CD4-positive, alpha-beta memory T cell (primary cell): Measurements from ENCODE around the gene CBLC. TPM values are rescaled to one million over a fixed set of nuclear protein-coding genes. Genes with fewer than 3 reads are reported as not detected.
A peak's percentile ranks its signal among the peaks of the same experiment; 100 is the strongest.
"Not testable (repeated sequence)": the region's sequence is repeated elsewhere in the genome, so short reads cannot be mapped to it uniquely, and the experiment has no call there.

ENCODE experiments used
- CTCF ChIA-PET: fragments of 350-600 bp; sonication (Branson Sonifier 250); formaldehyde crosslinking; loops from one replicate; lab custom pipeline; 2021; ENCODE audit warnings: inconsistent platforms; ENCODE audit not compliant: partially characterized antibody; lab: Charles Lee
- POLR2A ChIA-PET: fragments of 350-600 bp; sonication (Branson Sonifier 250); formaldehyde crosslinking; loops from one replicate; lab custom pipeline; 2021; ENCODE audit not compliant: partially characterized antibody; lab: Charles Lee
- DNase-seq, 5 donors: peaks; one replicate each; pipeline versions ENCODE4 v3.0.0 to v3.0.0-alpha.2; 2020 to 2022; ENCODE audit warnings: mixed read lengths in 1 of 5
- H3K27ac ChIP-seq: one replicate; pipeline ENCODE4 v1.7.0; 2013; ENCODE audit warnings: low read depth, low read length
- H3K27me3 ChIP-seq: 2 replicates; pipeline ENCODE4 v1.7.0; 2013; ENCODE audit warnings: mild to moderate bottlenecking, low read length, moderate library complexity; ENCODE audit not compliant: insufficient read depth
- H3K36me3 ChIP-seq: 2 replicates; pipeline ENCODE4 v1.7.0; 2013; ENCODE audit warnings: mild to moderate bottlenecking, low read length, moderate library complexity; ENCODE audit not compliant: insufficient read depth
- H3K4me1 ChIP-seq: 2 replicates; pipeline ENCODE4 v1.7.0; 2013; ENCODE audit warnings: mild to moderate bottlenecking, low read length, moderate library complexity; ENCODE audit not compliant: insufficient read depth
- H3K4me3 ChIP-seq, 2 donors: one replicate each; pipeline ENCODE4 v1.7.0; 2013; ENCODE audit warnings: low read length in 2 of 2, mild to moderate bottlenecking in 1 of 2
- H3K9me3 ChIP-seq, 2 donors: one replicate each; pipeline ENCODE4 v1.7.0; 2013; ENCODE audit warnings: low read length in 2 of 2, control low read depth in 1 of 2; ENCODE audit not compliant: control insufficient read depth in 1 of 2
- H3K27ac Mint-ChIP-seq, 7 donors: one replicate each; pipeline ENCODE4 v1.8.0; 2020 to 2021; ENCODE audit warnings: mixed read lengths in 7 of 7, mild to moderate bottlenecking in 6 of 7, inconsistent platforms in 3 of 7, moderate library complexity in 3 of 7
- H3K27me3 Mint-ChIP-seq, 2 donors: one replicate each; pipeline ENCODE4 v1.8.0; 2020 to 2021; ENCODE audit warnings: mixed read lengths in 2 of 2
- H3K36me3 Mint-ChIP-seq, 2 donors: one replicate each; pipeline ENCODE4 v1.8.0; 2020 to 2021; ENCODE audit warnings: mixed read lengths in 2 of 2, inconsistent platforms in 1 of 2, mild to moderate bottlenecking in 1 of 2
- H3K4me1 Mint-ChIP-seq, 4 donors: one replicate each; pipeline ENCODE4 v1.8.0; 2020 to 2021; ENCODE audit warnings: mixed read lengths in 4 of 4, mild to moderate bottlenecking in 1 of 4
- H3K4me3 Mint-ChIP-seq, 8 donors: one replicate each; pipeline ENCODE4 v1.8.0; 2020 to 2021; ENCODE audit warnings: mixed read lengths in 8 of 8, mild to moderate bottlenecking in 7 of 8, moderate library complexity in 6 of 8, inconsistent platforms in 3 of 8
- H3K9me3 Mint-ChIP-seq, 8 donors: one replicate each; pipeline ENCODE4 v1.8.0; 2020 to 2021; ENCODE audit warnings: mixed read lengths in 8 of 8, mild to moderate bottlenecking in 5 of 8, inconsistent platforms in 3 of 8, moderate library complexity in 1 of 8
- intact Hi-C: fragments of 100-400 bp; cut with micrococcal nuclease; formaldehyde crosslinking; loops from one replicate; pipeline ENCODE4 v1.15.1; 2023
- polyA plus RNA-seq, 2 donors: library from polyadenylated mRNA; unstranded; fragments of 300-500 nt; fragmentation: Illumina TruSeq; gene quantifications; one replicate each; pipeline ENCODE4 v1.2.3, GENCODE V29; 2021
- total RNA-seq, 2 experiments: library from RNA; stranded (reverse); gene quantifications; one replicate each; pipeline ENCODE4 v1.2.3, GENCODE V29; 2021

CBLC gene
- total and polyA plus RNA-seq, 4 experiments from 2014 or later, result not detected

GRCh38 chr19:44775676-44776240 is 1.9 kb upstream of the CBLC start:
- H3K9me3 Mint-ChIP-seq, result no peaks in the 10 kb centered on the region
- intact Hi-C loops, result no loop called here
- CTCF ChIA-PET, result interaction anchor here (0.7 to 17.0 kb wide), 3 partner anchors 9 to 49 kb away, joined by 3 to 545 read pairs (median 26); no protein-coding TSS in a partner anchor
- H3K36me3 Mint-ChIP-seq, result no peaks in the 10 kb centered on the region
- POLR2A ChIA-PET, result no interaction called here
- peaks cover 2 to 3% (median 3%) of the 10 kb centered on the region in 4 donors for H3K4me1 Mint-ChIP-seq
- peaks cover 0 to 3% of the 10 kb centered on the region in 2 donors for H3K27me3 Mint-ChIP-seq
- H3K36me3 ChIP-seq, result no peaks in the 10 kb centered on the region
- H3K4me3 ChIP-seq, result no peak overlapping the region
- no peak overlapping the region for H3K4me3 Mint-ChIP-seq
- no peaks in the 10 kb centered on the region for H3K9me3 ChIP-seq
- no peak overlapping the region for H3K27ac Mint-ChIP-seq
- H3K27me3 ChIP-seq, result no peaks in the 10 kb centered on the region
- H3K4me1 ChIP-seq, result peaks cover 3% of the 10 kb centered on the region
- no peak for DNase-seq
- H3K27ac ChIP-seq, result no peak overlapping the region

DNA sequence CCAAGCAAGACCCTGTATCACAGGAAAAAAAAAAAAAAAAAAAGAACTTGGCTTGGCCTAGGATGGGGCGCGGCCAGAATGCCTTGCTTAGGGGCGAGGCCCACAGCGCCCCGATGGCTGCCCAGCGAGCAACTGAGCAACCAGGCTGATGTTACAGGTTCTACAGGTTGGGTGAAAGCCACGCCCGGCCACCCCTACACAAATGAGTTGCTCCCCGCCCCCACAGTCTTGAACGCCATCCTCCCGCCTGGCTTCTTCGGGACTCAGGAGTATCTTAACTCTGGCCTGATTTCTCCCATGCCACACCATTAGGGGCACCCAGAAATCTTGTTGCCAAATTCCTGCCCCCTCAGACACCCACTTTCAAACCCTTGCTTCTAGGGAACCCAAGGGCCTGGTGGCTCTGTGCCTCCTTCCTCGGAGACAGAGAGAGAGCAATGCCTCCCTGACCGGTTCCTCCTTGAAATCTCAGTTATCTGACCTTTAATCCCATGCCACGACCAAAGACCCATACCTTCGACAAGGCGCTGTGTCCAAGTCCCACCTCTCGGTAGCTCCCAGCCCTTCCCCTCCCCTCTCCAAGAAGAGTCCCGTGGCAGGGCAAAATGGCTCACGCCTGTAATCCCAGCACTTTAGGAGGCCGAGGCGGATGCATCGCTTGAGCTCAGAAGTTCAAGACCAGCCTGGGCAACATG is 1.1 kb upstream of the CBLC start:
- no peaks in the 10 kb centered on the region for H3K9me3 ChIP-seq
- Mint-ChIP-seq H3K36me3 (no peaks in the 10 kb centered on the region), H3K4me3 (no peak overlapping the region), H3K27ac (no peak overlapping the region), H3K9me3 (no peaks in the 10 kb centered on the region), H3K27me3 (peaks cover 0 to 3% of the 10 kb centered on the region in 2 donors), H3K4me1 (peaks cover 0 to 2% (median 0%) of the 10 kb centered on the region in 4 donors)
- intact Hi-C loops, result no loop called here
- H3K4me3 ChIP-seq, result no peak overlapping the region
- no peak overlapping the region for H3K27ac ChIP-seq
- no peak for DNase-seq
- POLR2A ChIA-PET, result no interaction called here
- no peaks in the 10 kb centered on the region for H3K4me1 ChIP-seq
- H3K36me3 ChIP-seq, result no peaks in the 10 kb centered on the region
- CTCF ChIA-PET, result interaction anchor here (0.7 to 17.0 kb wide), 3 partner anchors 17 to 86 kb away, joined by 3 to 545 read pairs (median 3); no protein-coding TSS in a partner anchor
- no peaks in the 10 kb centered on the region for H3K27me3 ChIP-seq

GRCh38 chr19:44779150-44779549 is 1.5 kb downstream of the CBLC start:
- no peaks in the 10 kb centered on the region for H3K36me3 Mint-ChIP-seq
- H3K9me3 ChIP-seq, result no peaks in the 10 kb centered on the region
- H3K27ac Mint-ChIP-seq, result no peak overlapping the region
- intact Hi-C loops, result no loop called here
- H3K27me3 Mint-ChIP-seq, result peaks cover 0 to 4% of the 10 kb centered on the region in 2 donors
- no peaks in the 10 kb centered on the region for H3K36me3 ChIP-seq
- ChIA-PET CTCF (interaction anchor here (0.6 kb wide), 1 partner anchor 8 kb away, joined by 3 read pairs; no protein-coding TSS in a partner anchor), POLR2A (no interaction called here)
- H3K4me3 Mint-ChIP-seq, result no peak overlapping the region
- no peaks in the 10 kb centered on the region for H3K27me3 ChIP-seq
- DNase-seq, result no peak
- peaks cover under 1 to 1% (median under 1%) of the 10 kb centered on the region in 4 donors for H3K4me1 Mint-ChIP-seq
- H3K27ac ChIP-seq, result no peak overlapping the region
- H3K9me3 Mint-ChIP-seq, result no peaks in the 10 kb centered on the region
- peaks cover 1% of the 10 kb centered on the region for H3K4me1 ChIP-seq
- no peak overlapping the region for H3K4me3 ChIP-seq

GRCh38 chr19:44781694-44782093 is 4.0 kb downstream of the CBLC start:
- intact Hi-C loops, result loop anchor here (5.0 kb wide), 1 partner anchor 556 kb away; no protein-coding TSS in a partner anchor

GRCh38 chr19:44782729-44783128 is 5.0 kb downstream of the CBLC start:
- no peak overlapping the region for H3K27ac Mint-ChIP-seq
- POLR2A ChIA-PET, result interaction anchor here (1.0 kb wide), 1 partner anchor 91 kb away, joined by 3 read pairs; no protein-coding TSS in a partner anchor
- CTCF ChIA-PET, result interaction anchor here (1.2 to 3.8 kb wide), 8 partner anchors 12 to 128 kb away, joined by 3 to 27 read pairs (median 8); partner anchors contain the start of gene NECTIN2
- no peaks in the 10 kb centered on the region for H3K9me3 ChIP-seq
- peaks cover 4 to 7% (median 6%) of the 10 kb centered on the region in 4 donors for H3K4me1 Mint-ChIP-seq
- H3K36me3 Mint-ChIP-seq, result no peaks in the 10 kb centered on the region
- H3K9me3 Mint-ChIP-seq, result no peaks in the 10 kb centered on the region
- H3K27me3 Mint-ChIP-seq, result peaks cover 0 to 7% of the 10 kb centered on the region in 2 donors
- H3K4me1 ChIP-seq, result peaks cover 3% of the 10 kb centered on the region
- no peak overlapping the region for H3K4me3 ChIP-seq
- no peaks in the 10 kb centered on the region for H3K36me3 ChIP-seq
- intact Hi-C loops, result loop anchor here (5.0 kb wide), 1 partner anchor 555 kb away; no protein-coding TSS in a partner anchor
- no peak overlapping the region for H3K27ac ChIP-seq
- no peak overlapping the region for H3K4me3 Mint-ChIP-seq
- DNase-seq, result no peak
- H3K27me3 ChIP-seq, result no peaks in the 10 kb centered on the region

More at GRCh38 chr19:44781694-44782093, 4.0 kb downstream of the CBLC start:
- H3K4me3 ChIP-seq, DNase-seq, H3K27ac ChIP-seq, H3K27ac Mint-ChIP-seq, H3K4me1 Mint-ChIP-seq, H3K27me3 Mint-ChIP-seq, H3K27me3 ChIP-seq, H3K4me1 ChIP-seq, H3K4me3 Mint-ChIP-seq, H3K36me3 ChIP-seq, H3K9me3 Mint-ChIP-seq, H3K9me3 ChIP-seq, CTCF ChIA-PET, H3K36me3 Mint-ChIP-seq: not testable (repeated sequence)
- POLR2A ChIA-PET, result interaction anchor here (1.0 kb wide), 1 partner anchor 90 kb away, joined by 3 read pairs; no protein-coding TSS in a partner anchor

DNA sequence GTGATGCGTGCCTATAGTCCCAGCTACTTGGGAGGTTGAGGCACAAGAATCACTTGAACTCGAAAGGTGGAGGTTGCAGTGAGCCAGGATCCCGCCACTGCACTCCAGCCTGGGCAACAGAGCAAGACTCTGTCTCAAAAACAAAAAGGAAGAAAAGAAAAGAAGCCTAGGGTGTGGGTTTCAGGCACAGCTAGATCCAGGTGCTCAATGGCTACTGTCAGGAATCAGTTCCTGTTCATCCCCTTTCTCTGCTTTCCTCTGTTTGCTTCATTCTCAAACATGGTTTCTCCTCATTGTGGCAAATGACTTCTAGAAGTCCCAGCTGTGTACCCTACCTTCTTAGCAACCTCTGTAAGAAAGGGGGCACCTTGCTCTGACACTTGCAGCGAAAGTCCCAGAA is 5.9 kb downstream of the CBLC start:
- no peaks in the 10 kb centered on the region for H3K36me3 Mint-ChIP-seq
- DNase-seq, result no peak
- peaks cover 3% of the 10 kb centered on the region for H3K4me1 ChIP-seq
- ChIA-PET POLR2A (no interaction called here), CTCF (interaction anchor here (1.2 to 3.8 kb wide), 12 partner anchors 9 to 100 kb away, joined by 3 to 27 read pairs (median 8); partner anchors contain the start of gene NECTIN2)
- no peaks in the 10 kb centered on the region for H3K36me3 ChIP-seq
- H3K27ac ChIP-seq, result no peak overlapping the region
- H3K9me3 ChIP-seq, result no peaks in the 10 kb centered on the region
- H3K4me1 Mint-ChIP-seq, result peaks cover 4 to 7% (median 6%) of the 10 kb centered on the region in 4 donors
- peaks cover 0 to 7% of the 10 kb centered on the region in 2 donors for H3K27me3 Mint-ChIP-seq
- H3K4me3 ChIP-seq, result no peak overlapping the region
- H3K4me3 Mint-ChIP-seq, result no peak overlapping the region
- H3K27ac Mint-ChIP-seq, result peak overlapping the region in 1 of 7 donors; percentile 60
- H3K9me3 Mint-ChIP-seq, result no peaks in the 10 kb centered on the region
- intact Hi-C loops, result loop anchor here (5.0 kb wide), 1 partner anchor 554 kb away; no protein-coding TSS in a partner anchor
- no peaks in the 10 kb centered on the region for H3K27me3 ChIP-seq

- Mint-ChIP-seq H3K27ac (no peak overlapping the region), H3K9me3 (no peaks in the 10 kb centered on the region), H3K4me3 (no peak overlapping the region), H3K27me3 (peaks cover 0 to 4% of the 10 kb centered on the region in 2 donors), H3K4me1 (peaks cover 4 to 7% (median 6%) of the 10 kb centered on the region in 4 donors), H3K36me3 (no peaks in the 10 kb centered on the region)
- intact Hi-C loops, result no loop called here
- Histone ChIP-seq H3K4me3 (no peak overlapping the region), H3K27me3 (no peaks in the 10 kb centered on the region), H3K4me1 (peaks cover 3% of the 10 kb centered on the region), H3K9me3 (no peaks in the 10 kb centered on the region), H3K27ac (no peak overlapping the region), H3K36me3 (no peaks in the 10 kb centered on the region)
- CTCF ChIA-PET, result interaction anchor here (0.5 to 3.8 kb wide), 11 partner anchors 10 to 167 kb away, joined by 3 to 27 read pairs (median 5); partner anchors contain the start of gene NECTIN2
- no peak for DNase-seq
- POLR2A ChIA-PET, result no interaction called here
Observed at GRCh38 chr19:44785271-44785670, 7.6 kb downstream of the CBLC start.
